H4 (cell line): ENCODE results near the gene ETS2. TPM values are rescaled to one million over a fixed set of nuclear protein-coding genes. Genes with fewer than 3 reads are reported as not detected.
"Not testable (repeated sequence)": the region's sequence is repeated elsewhere in the genome, so short reads cannot be mapped to it uniquely, and the experiment has no call there.

ENCODE experiments used
- DNase-seq: peaks from one replicate; pipeline ENCODE4 v3.0.0-alpha.2; 2015; ENCODE audit warnings: low spot score
- total RNA-seq: library from RNA; depleted of rRNA; stranded (reverse); fragments of >200 nt; shearing (Covaris generic); gene quantifications from 2 replicates; pipeline ENCODE4 v1.2.3, GENCODE V29; 2014

The ETS2 gene
- total RNA-seq, 1 experiment from 2014 or later, result 36.1 TPM

- DNase-seq, result no peak
These were observed 33.0 kb downstream of the ETS2 start for GRCh38 chr21:38838598-38839327.

- peak; percentile 61 for DNase-seq
These were observed 33.9 kb downstream of the ETS2 start for GRCh38 chr21:38839328-38840286.

- DNase-seq, result no peak
These were observed 34.9 kb downstream of the ETS2 start for GRCh38 chr21:38840456-38841300.

GRCh38 chr21:38841472-38841871 lies 35.7 kb downstream of the ETS2 start:
- no peak for DNase-seq

GRCh38 chr21:38842079-38842478 lies 36.4 kb downstream of the ETS2 start:
- no peak for DNase-seq

- DNase-seq, result no peak
These were observed 37.6 kb downstream of the ETS2 start for GRCh38 chr21:38843379-38843778.

- no peak for DNase-seq
These were observed 38.2 kb downstream of the ETS2 start for GRCh38 chr21:38843806-38844503.

GRCh38 chr21:38845374-38845773 lies 39.6 kb downstream of the ETS2 start:
- DNase-seq, result not testable (repeated sequence)

GRCh38 chr21:38847556-38847955 lies 41.8 kb downstream of the ETS2 start:
- DNase-seq, result no peak

GRCh38 chr21:38848187-38848609 lies 42.5 kb downstream of the ETS2 start:
- no peak for DNase-seq

- no peak for DNase-seq
These were observed 44.0 kb downstream of the ETS2 start for GRCh38 chr21:38849776-38850175.

GRCh38 chr21:38850277-38850951 lies 44.7 kb downstream of the ETS2 start:
- DNase-seq, result no peak

- DNase-seq, result no peak
These were observed 45.4 kb downstream of the ETS2 start for GRCh38 chr21:38851101-38851500.

GRCh38 chr21:38852278-38852677 lies 46.5 kb downstream of the ETS2 start:
- DNase-seq, result no peak

GRCh38 chr21:38852708-38853107 lies 47.0 kb downstream of the ETS2 start:
- no peak for DNase-seq

- peak; percentile 91 for DNase-seq
These were observed 47.7 kb downstream of the ETS2 start for GRCh38 chr21:38853421-38853919.

- no peak for DNase-seq
These were observed 51.6 kb downstream of the ETS2 start for GRCh38 chr21:38857152-38857825.

- no peak for DNase-seq
These were observed 52.5 kb downstream of the ETS2 start for GRCh38 chr21:38858026-38858811.

- no peak for DNase-seq
These were observed 53.1 kb downstream of the ETS2 start for GRCh38 chr21:38858812-38859205.
